GM21529 (cell line): ENCODE data around the gene VAV1.
"Not testable (repeated sequence)": the region's sequence is repeated elsewhere in the genome, so short reads cannot be mapped to it uniquely, and the experiment has no call there.

Experiments
- ATAC-seq: cut with Tn5 transposase; IDR thresholded peaks from one replicate; pipeline ENCODE4 v1.9.1; 2021; ENCODE audit not compliant: unreplicated experiment

VAV1 gene

DNA sequence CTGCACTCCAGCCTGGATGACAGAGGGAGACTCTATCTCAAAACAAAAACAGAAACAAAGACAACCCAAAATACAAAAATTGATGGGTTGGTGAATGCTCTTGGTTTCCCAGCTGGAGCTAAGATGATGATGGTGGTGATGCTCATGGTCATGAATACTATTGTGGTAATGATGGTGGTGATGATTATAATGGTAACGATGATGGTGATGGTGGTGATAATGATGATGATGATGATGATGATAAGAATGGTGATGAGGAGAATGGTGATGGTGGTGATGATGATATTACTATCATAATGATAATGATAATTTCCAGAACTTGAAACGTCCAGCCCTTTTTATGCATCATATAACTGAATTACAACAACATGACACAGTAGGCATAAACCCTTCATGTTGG, 40.1 kb downstream of the VAV1 start:
- no peak for ATAC-seq

DNA sequence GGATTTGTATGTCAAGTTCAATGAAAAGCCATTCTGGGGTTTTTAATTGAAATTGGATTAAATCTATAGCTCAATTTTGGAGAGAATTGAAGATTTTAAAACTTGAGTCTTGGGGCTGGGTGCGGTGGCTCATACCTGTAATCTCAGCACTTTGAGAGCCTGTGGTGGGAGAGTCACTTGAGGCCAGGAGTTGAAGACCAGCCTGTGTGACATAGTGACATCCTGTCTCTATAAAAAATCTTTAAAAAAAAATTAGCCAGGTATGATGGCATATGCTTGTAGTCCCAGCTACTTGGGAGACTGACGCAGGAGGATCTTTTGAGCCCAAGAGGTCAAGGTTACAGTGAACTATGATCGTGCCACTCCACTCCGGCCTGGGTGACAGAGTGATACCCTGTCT, 41.2 kb downstream of the VAV1 start:
- no peak for ATAC-seq

DNA sequence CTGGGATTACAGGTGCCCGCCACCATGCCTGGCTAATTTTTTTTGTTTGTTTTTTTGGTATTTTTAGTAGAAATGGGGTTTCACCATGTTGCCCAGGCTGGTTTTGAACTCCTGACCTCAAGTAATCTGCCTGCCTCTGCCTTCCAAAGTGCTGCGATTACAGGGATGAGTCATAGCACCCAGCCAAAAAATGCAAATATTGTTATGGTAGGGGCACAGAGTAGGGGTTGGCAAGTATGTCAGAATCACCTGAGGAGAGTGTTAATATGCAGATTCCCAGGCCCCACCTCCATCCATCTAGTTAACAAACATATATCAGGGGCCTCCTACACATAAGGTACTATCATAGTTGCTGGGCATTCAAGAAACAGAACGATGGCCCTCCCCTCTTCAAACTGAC, 44.7 kb downstream of the VAV1 start:
- no peak for ATAC-seq

DNA sequence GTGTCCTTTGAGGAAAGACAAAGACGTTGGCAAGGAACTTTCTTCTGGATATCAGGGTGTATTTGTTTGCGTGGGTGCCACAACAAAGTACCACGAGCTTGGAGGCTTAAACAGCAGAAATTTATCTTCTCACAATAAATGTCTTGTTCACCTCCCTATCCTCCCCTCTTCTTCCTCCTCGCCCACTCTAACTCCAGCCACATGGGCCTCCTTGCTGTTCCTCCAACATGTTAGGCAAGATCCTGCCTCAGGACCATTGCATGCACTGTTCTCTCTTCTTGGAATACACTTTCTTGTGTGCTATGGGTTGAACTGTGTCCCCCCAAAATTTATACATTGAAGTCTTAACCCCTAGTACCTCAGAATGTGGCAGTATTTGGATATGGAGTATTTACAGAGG, 45.7 kb downstream of the VAV1 start:
- ATAC-seq = no peak

DNA sequence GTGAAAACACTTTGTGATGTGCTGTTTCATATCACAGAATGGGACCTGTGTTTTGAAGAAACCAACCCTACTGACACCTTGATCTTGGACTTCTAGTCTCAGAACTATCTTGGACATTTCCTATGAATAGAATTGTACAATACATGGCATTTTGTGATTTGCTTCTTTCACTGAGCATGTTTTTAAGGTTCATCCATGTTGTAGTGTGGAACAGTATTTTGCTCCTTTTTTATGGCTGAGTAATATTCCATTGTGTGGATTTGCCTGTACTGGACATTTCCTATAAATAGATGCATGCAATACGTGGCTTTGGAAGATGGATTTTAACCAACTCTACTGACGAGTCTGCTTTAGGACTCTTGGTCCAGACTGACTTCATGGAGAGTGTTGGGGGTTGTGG, 46.8 kb downstream of the VAV1 start:
- ATAC-seq = no peak

DNA sequence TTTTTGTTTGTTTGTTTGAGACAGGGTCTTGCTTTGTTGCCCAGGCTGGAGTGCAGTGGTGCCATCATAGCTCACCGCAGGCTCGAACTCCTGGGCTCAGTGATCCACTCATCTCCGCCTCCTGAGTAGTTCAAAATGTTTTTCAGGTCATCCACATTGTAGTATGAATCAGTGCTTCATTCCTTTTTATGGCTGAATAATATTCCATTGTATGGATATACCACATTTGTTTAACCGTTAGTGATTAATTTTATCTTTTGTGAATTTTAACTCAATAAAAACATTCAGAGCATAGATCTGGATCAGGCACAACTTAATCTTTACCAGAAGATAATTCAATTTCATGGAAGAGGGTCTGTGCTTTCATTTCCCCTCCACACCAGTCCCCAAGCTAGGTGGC, 47.7 kb downstream of the VAV1 start:
- ATAC-seq = no peak

DNA sequence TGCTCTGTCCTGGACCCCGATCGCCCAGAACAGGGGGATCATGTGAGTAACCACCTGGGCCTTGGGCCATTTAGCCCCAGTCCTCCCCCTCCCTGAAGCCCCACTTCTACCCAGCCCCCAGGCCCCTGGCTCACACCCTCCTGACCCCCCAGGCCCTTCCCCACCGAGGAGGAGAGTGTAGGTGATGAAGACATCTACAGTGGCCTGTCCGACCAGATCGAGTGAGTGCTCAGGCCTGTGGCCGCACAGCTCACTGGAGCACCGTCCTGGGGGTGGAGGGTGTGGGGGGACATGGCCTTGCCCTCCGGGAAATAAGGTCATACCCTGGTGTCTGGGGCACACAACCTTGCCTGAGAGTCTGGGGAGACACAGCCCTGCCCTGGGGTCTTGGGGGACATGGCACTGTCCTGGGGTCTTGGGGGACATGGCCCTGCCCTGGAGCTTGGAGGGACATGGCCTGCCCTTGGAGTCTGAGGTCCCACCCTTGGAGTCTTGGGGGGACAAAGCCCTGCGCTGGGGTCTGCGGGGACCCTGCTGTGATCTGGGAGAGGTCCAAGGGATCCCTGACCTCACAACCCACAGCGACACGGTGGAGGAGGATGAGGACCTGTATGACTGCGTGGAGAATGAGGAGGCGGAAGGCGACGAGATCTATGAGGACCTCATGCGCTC, 49.3 kb downstream of the VAV1 start:
- ATAC-seq = no peak

DNA sequence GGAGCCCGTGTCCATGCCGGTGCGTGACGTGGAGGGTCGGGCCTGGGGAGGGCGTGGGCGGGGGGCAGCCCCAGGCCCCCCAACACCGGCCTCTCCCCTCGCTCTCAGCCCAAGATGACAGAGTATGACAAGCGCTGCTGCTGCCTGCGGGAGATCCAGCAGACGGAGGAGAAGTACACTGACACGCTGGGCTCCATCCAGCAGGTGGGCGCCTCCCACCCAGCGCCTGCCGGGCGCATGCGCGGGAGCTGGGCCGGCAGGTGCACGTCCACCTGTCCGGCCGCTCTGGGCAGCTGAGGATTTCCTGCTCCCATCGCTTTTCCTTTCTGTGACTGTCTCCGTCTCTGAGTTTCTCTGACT, 49.8 kb downstream of the VAV1 start:
- ATAC-seq = no peak

DNA sequence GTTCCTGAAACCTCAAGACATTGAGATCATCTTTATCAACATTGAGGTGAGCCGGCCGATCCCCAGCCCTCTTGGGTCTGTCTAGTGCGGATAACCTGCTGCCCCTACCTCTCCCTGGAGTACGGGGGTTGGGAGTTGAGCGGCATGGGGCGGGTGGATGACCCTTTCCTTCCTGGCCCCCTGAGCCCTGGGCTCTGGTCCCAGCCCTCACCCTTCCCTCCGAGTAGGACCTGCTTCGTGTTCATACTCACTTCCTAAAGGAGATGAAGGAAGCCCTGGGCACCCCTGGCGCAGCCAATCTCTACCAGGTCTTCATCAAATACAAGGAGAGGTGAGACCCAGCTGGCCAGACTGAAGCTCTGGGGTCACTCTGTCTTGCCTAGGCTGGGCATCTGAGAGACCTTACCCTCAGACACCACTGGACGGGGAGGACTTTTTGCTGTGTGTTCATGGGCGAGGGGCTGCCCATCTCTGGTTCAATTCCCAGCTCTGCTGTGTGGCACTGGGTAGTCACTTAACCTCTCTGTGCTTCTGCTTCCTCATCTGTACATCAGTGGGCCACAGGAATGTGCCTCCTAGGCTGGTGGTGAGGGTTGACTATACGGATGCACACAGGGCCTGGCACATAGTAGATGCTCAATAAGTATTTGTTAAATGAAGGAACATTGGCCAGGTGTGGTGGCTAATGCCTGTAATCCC, 52.7 kb downstream of the VAV1 start:
- no peak for ATAC-seq

DNA sequence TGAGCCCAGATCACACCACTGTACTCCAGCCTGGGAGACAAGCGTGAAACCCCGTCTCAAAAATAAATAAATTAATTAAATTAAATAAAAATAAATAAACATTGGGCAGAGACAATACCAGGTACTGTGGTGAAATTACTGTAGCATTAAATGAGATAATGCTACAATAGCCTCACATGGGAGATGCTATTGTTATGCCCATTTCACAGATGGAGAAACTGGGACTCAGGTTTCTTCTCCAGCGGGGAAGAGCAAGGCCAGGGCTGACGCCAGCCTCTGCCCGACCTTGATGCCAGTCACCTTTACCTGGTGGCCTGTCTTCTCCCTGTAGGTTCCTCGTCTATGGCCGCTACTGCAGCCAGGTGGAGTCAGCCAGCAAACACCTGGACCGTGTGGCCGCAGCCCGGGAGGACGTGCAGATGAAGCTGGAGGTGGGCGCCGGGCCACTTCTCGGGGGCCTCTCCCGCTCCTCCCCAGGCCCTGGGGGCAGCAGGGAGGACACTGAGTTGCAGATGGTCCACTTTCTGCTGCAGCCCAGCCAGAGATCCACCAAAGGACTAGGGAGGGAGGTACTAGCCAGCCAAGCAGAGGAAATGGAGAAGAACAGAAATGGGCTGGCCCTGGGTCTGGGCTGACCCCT, 53.9 kb downstream of the VAV1 start:
- ATAC-seq = no peak

DNA sequence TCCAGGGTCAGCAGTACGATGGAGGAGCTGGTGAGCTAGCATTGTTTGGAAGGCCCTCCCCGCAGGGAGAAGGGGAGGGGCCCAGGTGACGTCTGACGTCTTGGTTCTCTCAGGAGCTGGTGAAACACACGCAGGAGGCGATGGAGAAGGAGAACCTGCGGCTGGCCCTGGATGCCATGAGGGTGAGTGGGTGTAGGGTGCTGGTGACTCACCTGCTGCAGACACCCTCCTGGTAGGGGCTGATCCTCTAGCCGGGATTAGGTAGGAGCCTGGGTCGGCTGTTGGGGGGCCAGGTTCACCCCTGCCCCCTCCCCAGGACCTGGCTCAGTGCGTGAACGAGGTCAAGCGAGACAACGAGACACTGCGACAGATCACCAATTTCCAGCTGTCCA, 55.8 kb downstream of the VAV1 start:
- no peak for ATAC-seq

DNA sequence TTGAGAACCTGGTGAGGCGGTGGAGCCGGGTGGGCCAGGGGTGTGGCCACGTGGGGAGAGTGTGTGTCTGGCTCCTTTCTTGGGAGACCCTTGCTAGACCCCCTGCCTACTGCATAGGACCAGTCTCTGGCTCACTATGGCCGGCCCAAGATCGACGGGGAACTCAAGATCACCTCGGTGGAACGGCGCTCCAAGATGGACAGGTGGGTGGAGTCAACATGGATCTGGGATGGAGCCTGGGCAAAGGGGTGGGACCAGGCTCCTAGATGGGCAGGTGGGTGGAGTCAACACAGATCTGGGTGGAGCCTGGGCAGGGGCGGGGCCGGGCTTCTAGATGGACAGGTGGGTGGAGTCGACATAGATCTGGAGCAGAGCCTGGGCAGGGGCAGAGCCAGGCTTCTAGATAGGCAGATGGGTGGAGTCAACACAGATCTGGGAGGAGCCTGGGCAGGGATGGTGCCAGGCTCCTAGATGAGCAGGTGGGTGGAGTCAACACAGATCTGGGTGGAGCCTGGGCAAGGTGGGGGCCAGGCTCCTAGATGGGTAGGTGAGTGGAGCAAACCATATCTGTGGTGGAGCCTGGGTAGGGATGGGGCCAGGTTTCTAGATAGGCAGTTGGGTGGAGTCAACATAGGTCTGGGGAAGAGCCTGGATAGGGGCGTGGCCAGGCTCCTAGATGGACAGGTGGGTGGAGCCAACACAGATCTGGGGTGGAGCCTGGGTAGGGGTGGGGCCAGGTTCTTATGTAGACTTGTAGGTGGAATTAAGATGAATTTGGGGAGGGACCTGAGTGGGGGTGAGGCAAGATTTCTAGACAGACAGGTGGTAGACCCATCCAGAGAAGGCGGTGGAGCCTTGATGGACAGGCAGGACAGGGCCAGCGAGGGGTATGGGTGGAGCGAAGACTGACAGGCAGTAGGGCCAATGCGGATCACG, 56.5 kb downstream of the VAV1 start:
- no peak for ATAC-seq

DNA sequence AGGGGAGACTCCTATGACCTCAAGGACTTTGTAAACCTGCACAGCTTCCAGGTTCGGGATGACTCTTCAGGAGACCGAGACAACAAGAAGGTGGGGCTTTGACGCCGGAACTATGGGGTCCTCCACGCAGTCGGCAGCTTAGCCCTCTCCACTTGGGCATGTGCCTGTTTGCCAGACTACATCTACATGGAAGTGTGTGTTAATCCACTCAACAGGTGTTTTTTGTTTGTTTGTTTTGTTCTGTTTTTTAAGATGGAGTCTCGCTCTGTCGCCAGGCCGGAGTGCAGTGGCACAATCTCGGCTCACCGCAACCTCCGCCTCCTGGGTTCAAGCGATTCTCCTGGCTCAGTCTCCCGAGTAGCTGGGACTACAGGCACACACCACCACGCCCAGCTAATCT, 57.3 kb downstream of the VAV1 start:
- ATAC-seq = not testable (repeated sequence)

DNA sequence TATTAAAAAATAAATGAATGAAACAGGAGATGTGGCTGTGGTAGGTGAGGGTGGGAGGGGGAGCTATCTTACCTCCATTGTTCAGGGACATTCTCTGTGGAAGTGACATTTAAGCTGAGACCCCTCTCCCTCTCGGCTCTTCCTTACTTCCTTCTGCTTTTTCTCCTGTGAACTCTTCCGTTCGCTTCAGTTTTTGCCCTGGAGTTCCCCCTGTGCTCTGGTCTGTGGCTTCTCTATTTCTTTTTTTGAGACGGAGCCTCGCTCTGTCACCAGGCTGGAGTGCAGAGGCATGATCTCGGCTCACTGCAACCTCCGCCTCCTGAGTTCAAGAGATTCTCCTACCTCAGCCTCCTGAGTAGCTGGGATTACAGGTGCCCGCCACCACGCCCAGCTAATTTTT, 58.6 kb downstream of the VAV1 start:
- ATAC-seq = not testable (repeated sequence)

DNA sequence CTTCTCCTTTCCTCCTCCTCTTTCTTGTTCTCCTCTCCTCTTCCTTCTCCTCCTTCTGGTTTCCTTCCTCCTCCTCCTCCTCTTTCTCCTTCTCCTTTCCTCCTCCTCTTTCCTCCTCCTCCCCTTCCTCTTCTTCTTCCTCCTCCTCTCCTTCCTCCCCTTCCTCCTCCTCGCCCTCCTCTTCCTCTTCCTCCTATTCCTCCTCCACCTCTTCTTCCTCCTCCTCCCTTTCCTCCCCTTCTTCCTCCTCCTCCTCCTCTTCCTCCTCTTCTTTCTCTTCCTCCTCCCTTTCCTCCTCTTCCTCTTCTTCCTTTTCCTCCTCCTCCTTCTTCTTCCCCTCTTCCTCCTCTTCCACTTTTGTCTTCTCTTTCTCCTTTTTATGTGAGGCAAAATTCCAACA, 59.9 kb downstream of the VAV1 start:
- no peak for ATAC-seq

DNA sequence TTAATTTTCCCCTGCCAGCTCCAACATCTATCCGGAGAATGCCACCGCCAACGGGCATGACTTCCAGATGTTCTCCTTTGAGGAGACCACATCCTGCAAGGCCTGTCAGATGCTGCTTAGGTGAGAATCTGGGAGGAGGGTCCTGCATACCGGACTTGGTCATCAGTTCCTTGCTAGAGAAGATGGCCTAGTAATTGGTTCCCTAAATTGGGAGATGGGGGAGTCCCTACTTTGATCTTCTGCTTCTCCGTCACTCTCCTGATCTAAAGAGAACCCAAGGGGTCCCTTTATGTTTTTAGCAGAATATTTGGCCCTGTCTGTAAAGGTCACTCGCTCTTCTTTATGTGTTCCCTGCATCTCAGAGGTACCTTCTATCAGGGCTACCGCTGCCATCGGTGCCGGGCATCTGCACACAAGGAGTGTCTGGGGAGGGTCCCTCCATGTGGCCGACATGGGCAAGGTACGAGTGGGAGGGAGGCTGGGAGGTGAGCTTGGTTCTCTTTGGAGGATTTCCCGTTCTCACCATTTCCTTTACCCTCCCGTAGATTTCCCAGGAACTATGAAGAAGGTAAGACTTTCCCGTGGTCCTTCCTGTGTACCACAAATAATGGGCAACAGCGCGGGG, 60.8 kb downstream of the VAV1 start:
- ATAC-seq = no peak

DNA sequence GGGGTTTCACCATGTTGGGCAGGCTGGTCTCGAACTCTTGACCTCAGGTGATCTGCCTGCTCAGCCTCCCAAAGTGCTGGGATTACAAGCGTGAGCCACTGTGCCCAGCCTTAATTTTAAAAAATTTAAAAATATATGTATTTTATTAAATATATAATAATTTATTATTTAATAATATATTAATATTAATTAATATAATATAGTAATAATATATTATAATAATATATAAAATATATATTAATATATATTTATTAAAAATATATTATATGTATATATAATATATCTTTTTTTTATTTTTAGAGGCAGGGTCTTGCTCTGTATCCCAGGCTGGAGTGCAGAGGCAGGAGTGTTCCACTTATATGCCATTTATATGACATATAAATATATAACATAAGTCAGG, 61.9 kb downstream of the VAV1 start:
- no peak for ATAC-seq

DNA sequence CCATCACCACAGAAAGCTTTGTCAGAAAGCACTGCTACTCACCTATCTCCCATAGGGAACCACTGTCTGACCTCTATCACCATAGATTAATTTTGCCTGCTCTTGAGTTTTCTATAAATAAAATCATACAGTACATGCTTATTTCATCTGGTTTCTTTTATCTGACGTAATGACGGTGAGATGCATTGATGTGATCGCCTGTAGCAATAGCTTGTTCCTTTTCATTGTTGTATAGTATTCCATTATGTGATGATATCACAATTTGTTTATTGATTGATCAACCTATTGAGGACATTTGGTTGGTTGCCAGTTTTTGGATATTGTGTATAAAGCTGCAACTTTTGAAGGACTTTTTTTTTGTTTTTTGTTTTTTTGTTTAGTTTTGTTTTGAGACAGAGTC, 63.0 kb downstream of the VAV1 start:
- ATAC-seq = no peak

DNA sequence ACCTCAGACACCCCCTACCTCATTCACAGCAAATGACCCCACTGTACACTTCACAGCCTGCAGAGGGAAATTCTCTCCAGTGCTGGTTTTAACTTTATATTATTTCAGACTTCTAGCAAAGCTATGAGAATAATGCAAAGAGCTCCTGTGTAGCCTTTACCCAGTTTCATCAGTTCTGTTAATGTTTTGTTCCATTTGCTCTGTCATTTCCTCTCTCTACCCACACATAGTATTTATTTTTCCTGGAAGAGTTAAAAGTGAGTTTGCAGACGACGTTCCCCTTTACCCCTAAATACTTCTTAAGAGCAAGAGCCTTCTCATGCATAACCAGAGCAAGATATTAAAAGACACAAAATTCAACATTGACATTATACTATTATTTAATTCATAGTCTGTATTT, 65.0 kb downstream of the VAV1 start:
- ATAC-seq = no peak

DNA sequence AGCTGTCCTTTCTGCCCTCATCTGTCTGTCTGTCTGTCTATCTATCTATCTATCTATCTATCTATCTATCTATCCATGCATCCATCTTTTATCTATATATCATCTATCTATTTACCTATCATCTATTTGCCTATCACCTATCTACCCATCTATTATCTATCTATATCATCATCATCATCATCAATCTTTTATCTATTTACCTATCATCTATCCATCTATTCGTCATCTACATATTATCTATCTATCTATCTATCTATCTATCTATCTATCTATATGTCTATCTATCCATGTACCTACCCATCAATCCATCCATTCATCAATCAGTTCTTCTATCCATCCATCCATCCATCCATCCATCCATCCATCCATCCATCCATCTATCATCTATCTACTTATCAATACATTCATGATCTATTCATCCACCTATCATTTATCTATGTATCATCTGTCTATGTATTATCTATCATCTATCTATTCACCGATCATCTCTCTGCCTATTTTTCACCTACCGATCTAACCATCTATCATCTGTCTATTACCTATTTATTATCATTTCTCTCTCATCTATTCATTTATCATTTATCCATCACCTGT, 65.7 kb downstream of the VAV1 start:
- no peak for ATAC-seq
